ENCODE measurements around the gene CIRBP. TPM values are rescaled to one million over a fixed set of nuclear protein-coding genes. Genes with fewer than 3 reads are reported as not detected.

Gene CIRBP
- total and polyA plus RNA-seq, 2 of the 13 experiments (the other 11 are each of a cell fraction or from before 2014, with no cell fraction given): 133 to 140 TPM

DNA sequence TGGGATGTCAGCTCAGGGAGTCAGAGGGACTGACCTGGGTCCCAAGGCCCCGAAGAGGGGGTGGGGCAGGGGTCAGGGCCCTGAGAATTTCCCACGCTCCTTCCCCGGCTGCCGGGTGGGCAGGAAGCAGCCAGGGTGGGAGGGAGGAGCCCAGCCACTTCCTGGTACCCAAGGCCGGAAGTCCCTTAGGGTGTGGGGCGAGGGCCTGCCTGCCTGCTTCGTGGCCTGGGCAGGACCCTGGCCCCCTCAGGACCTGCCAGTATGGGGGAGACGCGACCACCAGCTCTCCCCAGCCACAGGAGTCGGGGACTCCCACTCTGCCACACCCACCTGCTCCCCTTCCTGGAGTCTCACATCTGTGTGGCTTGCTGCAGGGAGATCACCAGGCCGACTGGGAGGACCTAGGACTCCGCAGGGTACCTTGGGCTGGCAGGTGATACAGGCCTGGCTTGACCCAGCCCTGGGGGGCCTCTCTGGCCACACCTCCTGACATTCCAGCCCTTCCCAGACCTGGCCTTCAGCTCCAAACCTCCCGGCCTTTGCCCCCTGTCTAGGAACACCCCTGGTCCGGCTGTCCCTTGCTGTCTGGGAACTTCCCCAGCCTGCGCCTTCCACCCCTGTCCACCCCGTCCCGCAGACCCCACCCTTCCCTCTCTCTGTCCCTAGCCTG lies 9.8 kb upstream of the CIRBP start (continued):
- TF ChIP-seq HES4 (CRISPR knock-in tag; IDR thresholded peaks at IDR 0.05; ENCODE audit: borderline replicate concordance) (no peak), NBN (conservative IDR thresholded peaks at IDR 0.05) (no peak), ZNF484 (CRISPR knock-in tag; IDR thresholded peaks at IDR 0.05; ENCODE audit: borderline replicate concordance, low read depth) (no peak), ZNF530 (CRISPR knock-in tag; IDR thresholded peaks at IDR 0.05; ENCODE audit: low read depth) (no peak), ZNF446 (CRISPR knock-in tag; IDR thresholded peaks at IDR 0.05) (no peak), ZNF570 (CRISPR knock-in tag; IDR thresholded peaks at IDR 0.05; ENCODE audit: borderline replicate concordance) (0 out of 2 replicates have a peak, but pooled peaks have one; percentile 54), PITX1 (CRISPR knock-in tag; IDR thresholded peaks at IDR 0.05) (peak; percentile 73; the same call in 1 of the 2 replicates), MED13 (CRISPR knock-in tag; IDR thresholded peaks at IDR 0.05) (0 out of 2 replicates have a peak, but pooled peaks have one; percentile 57), CREM (IDR thresholded peaks at IDR 0.05) (peak; percentile 64), CREM (CRISPR knock-in tag; IDR thresholded peaks at IDR 0.05) (no peak), AGO1 (IDR thresholded peaks at IDR 0.05; ENCODE audit: low read depth, low read length, poor library complexity, severe bottlenecking) (peak; percentile 99), ELF4 (CRISPR knock-in tag; IDR thresholded peaks at IDR 0.05; ENCODE audit: borderline replicate concordance) (peak; percentile 97), RCOR2 (CRISPR knock-in tag; IDR thresholded peaks at IDR 0.05) (peak; percentile 47; the same call in 1 of the 2 replicates), RNF2 (conservative IDR thresholded peaks at IDR 0.05; ENCODE audit: low read depth) (no peak), KLF9 (CRISPR knock-in tag; IDR thresholded peaks at IDR 0.05; ENCODE audit: low read depth) (peak; percentile 45; the same call in 1 of the 2 replicates)
- TF ChIP-seq, protein P1, sequence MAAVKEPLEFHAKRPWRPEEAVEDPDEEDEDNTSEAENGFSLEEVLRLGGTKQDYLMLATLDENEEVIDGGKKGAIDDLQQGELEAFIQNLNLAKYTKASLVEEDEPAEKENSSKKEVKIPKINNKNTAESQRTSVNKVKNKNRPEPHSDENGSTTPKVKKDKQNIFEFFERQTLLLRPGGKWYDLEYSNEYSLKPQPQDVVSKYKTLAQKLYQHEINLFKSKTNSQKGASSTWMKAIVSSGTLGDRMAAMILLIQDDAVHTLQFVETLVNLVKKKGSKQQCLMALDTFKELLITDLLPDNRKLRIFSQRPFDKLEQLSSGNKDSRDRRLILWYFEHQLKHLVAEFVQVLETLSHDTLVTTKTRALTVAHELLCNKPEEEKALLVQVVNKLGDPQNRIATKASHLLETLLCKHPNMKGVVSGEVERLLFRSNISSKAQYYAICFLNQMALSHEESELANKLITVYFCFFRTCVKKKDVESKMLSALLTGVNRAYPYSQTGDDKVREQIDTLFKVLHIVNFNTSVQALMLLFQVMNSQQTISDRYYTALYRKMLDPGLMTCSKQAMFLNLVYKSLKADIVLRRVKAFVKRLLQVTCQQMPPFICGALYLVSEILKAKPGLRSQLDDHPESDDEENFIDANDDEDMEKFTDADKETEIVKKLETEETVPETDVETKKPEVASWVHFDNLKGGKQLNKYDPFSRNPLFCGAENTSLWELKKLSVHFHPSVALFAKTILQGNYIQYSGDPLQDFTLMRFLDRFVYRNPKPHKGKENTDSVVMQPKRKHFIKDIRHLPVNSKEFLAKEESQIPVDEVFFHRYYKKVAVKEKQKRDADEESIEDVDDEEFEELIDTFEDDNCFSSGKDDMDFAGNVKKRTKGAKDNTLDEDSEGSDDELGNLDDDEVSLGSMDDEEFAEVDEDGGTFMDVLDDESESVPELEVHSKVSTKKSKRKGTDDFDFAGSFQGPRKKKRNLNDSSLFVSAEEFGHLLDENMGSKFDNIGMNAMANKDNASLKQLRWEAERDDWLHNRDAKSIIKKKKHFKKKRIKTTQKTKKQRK (IDR thresholded peaks at IDR 0.05; ENCODE audit: low read length): no peak
- TF ChIP-seq, protein P2, sequence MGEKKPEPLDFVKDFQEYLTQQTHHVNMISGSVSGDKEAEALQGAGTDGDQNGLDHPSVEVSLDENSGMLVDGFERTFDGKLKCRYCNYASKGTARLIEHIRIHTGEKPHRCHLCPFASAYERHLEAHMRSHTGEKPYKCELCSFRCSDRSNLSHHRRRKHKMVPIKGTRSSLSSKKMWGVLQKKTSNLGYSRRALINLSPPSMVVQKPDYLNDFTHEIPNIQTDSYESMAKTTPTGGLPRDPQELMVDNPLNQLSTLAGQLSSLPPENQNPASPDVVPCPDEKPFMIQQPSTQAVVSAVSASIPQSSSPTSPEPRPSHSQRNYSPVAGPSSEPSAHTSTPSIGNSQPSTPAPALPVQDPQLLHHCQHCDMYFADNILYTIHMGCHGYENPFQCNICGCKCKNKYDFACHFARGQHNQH (CRISPR knock-in tag; IDR thresholded peaks at IDR 0.05): peak; percentile 91
- TF ChIP-seq, protein P3, sequence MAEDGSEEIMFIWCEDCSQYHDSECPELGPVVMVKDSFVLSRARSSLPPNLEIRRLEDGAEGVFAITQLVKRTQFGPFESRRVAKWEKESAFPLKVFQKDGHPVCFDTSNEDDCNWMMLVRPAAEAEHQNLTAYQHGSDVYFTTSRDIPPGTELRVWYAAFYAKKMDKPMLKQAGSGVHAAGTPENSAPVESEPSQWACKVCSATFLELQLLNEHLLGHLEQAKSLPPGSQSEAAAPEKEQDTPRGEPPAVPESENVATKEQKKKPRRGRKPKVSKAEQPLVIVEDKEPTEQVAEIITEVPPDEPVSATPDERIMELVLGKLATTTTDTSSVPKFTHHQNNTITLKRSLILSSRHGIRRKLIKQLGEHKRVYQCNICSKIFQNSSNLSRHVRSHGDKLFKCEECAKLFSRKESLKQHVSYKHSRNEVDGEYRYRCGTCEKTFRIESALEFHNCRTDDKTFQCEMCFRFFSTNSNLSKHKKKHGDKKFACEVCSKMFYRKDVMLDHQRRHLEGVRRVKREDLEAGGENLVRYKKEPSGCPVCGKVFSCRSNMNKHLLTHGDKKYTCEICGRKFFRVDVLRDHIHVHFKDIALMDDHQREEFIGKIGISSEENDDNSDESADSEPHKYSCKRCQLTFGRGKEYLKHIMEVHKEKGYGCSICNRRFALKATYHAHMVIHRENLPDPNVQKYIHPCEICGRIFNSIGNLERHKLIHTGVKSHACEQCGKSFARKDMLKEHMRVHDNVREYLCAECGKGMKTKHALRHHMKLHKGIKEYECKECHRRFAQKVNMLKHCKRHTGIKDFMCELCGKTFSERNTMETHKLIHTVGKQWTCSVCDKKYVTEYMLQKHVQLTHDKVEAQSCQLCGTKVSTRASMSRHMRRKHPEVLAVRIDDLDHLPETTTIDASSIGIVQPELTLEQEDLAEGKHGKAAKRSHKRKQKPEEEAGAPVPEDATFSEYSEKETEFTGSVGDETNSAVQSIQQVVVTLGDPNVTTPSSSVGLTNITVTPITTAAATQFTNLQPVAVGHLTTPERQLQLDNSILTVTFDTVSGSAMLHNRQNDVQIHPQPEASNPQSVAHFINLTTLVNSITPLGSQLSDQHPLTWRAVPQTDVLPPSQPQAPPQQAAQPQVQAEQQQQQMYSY (CRISPR knock-in tag; IDR thresholded peaks at IDR 0.05): no peak
- TF ChIP-seq, protein P4, sequence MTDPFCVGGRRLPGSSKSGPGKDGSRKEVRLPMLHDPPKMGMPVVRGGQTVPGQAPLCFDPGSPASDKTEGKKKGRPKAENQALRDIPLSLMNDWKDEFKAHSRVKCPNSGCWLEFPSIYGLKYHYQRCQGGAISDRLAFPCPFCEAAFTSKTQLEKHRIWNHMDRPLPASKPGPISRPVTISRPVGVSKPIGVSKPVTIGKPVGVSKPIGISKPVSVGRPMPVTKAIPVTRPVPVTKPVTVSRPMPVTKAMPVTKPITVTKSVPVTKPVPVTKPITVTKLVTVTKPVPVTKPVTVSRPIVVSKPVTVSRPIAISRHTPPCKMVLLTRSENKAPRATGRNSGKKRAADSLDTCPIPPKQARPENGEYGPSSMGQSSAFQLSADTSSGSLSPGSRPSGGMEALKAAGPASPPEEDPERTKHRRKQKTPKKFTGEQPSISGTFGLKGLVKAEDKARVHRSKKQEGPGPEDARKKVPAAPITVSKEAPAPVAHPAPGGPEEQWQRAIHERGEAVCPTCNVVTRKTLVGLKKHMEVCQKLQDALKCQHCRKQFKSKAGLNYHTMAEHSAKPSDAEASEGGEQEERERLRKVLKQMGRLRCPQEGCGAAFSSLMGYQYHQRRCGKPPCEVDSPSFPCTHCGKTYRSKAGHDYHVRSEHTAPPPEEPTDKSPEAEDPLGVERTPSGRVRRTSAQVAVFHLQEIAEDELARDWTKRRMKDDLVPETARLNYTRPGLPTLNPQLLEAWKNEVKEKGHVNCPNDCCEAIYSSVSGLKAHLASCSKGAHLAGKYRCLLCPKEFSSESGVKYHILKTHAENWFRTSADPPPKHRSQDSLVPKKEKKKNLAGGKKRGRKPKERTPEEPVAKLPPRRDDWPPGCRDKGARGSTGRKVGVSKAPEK (CRISPR knock-in tag; IDR thresholded peaks at IDR 0.05; ENCODE audit: borderline replicate concordance): peak; percentile 73; the same call in 1 of the 2 replicates

Data from HepG2 (cell line).